OCI-LY1 (cell line): ENCODE results near the gene DCDC1.

Source experiments
- H2AFZ ChIP-seq: fragments of 200-600 bp; sonication (generic), shearing (Covaris generic); 2 replicates; pipeline ENCODE4 v1.6.0; 2014; ENCODE audit warnings: antibody characterized with exemption, mild to moderate bottlenecking, low read length
- H3F3A ChIP-seq: fragments of 200-600 bp; sonication (generic), shearing (Covaris generic); 2 replicates; pipeline ENCODE4 v1.6.0; 2014; ENCODE audit warnings: mild to moderate bottlenecking, antibody characterized with exemption, low read length, moderate library complexity; ENCODE audit not compliant: insufficient read depth
- H3K27ac ChIP-seq: fragments of 200-600 bp; sonication (generic); 2 replicates; pipeline ENCODE4 v1.5.1; 2014; ENCODE audit warnings: low read length, mixed run types, mild to moderate bottlenecking, low read depth; ENCODE audit not compliant: poor library complexity, severe bottlenecking
- H3K27me3 ChIP-seq: fragments of 200-600 bp; sonication (generic); 2 replicates; pipeline ENCODE4 v1.6.0; 2014; ENCODE audit warnings: antibody characterized with exemption, mild to moderate bottlenecking, low read length, moderate library complexity; ENCODE audit not compliant: insufficient read depth
- H3K36me3 ChIP-seq: fragments of 200-600 bp; sonication (generic); 2 replicates; pipeline ENCODE4 v1.6.1; 2014; ENCODE audit warnings: mild to moderate bottlenecking, antibody characterized with exemption, low read length, moderate library complexity, mixed read lengths; ENCODE audit not compliant: insufficient read depth
- H3K4me1 ChIP-seq: fragments of 200-600 bp; sonication (generic); 2 replicates; pipeline ENCODE4 v1.5.1; 2014; ENCODE audit warnings: mild to moderate bottlenecking, low read length, moderate library complexity; ENCODE audit not compliant: insufficient read depth, severe bottlenecking
- H3K4me2 ChIP-seq: fragments of 200-600 bp; sonication (generic), shearing (Covaris generic); 2 replicates; pipeline ENCODE4 v1.6.1; 2014; ENCODE audit warnings: low read length
- H3K4me3 ChIP-seq: fragments of 200-600 bp; sonication (generic); 2 replicates; pipeline ENCODE4 v1.5.1; 2014; ENCODE audit warnings: low read length, low read depth, mild to moderate bottlenecking, mixed read lengths; ENCODE audit not compliant: poor library complexity, severe bottlenecking
- H3K79me2 ChIP-seq: fragments of 200-600 bp; shearing (Covaris generic); 2 replicates; pipeline ENCODE4 v1.6.1; 2016; ENCODE audit warnings: mixed run types, low read length, mixed read lengths; ENCODE audit not compliant: insufficient read depth
- H3K9ac ChIP-seq: fragments of 200-600 bp; sonication (generic), shearing (Covaris generic); 2 replicates; pipeline ENCODE4 v1.6.1; 2014; ENCODE audit warnings: mild to moderate bottlenecking, low read length, mixed read lengths
- H3K9me2 ChIP-seq: fragments of 200-600 bp; sonication (generic), shearing (Covaris generic); 2 replicates; pipeline ENCODE4 v1.6.1; 2014; ENCODE audit warnings: low read depth, mild to moderate bottlenecking, low read length, mixed read lengths
- H3K9me3 ChIP-seq: fragments of 200-600 bp; shearing (Covaris generic); 2 replicates; pipeline ENCODE4 v1.6.1; 2014; ENCODE audit warnings: low read length, mixed read lengths
- H4K20me1 ChIP-seq: fragments of 200-600 bp; sonication (generic), shearing (Covaris generic); 2 replicates; pipeline ENCODE4 v1.6.0; 2016; ENCODE audit warnings: mild to moderate bottlenecking, low read length; ENCODE audit not compliant: insufficient read depth
- EZH2 ChIP-seq: fragments of 200-600 bp; sonication (generic), shearing (Covaris generic); IDR thresholded peaks from 2 replicates; pipeline ENCODE4 v1.8.0; 2017; ENCODE audit warnings: borderline replicate concordance, mixed run types, mild to moderate bottlenecking, antibody characterized with exemption, low read length, moderate library complexity, mixed read lengths
- TF ChIP-seq, protein P1 (sequence below): fragments of 200-600 bp; sonication (generic), shearing (Covaris generic); IDR thresholded peaks from 2 replicates; pipeline ENCODE4 v1.5.1; 2017; ENCODE audit warnings: mild to moderate bottlenecking, antibody characterized with exemption, low read length, moderate library complexity, mixed read lengths

The DCDC1 gene

DNA sequence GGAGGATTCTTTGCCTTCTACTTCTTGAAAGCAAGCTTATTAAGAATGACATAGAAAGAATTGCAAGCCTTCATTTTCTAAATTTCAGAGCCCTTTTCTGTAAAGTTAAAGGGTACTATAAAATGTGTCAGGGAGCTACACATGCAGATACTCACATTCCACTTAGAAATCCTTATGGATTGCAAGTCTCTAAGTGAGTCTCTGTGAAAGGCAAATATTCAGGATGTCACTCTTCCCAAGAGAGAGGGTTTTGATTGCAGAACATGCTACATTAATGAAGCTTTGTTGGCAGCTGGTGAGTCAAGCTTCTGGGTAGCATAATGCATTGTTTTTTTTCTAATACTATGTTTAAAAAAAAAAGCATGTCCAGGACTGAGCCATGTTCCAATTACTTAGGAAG lies 369.2 kb downstream of the DCDC1 start:
- Histone ChIP-seq H3K27ac (no peak overlapping the region), H3K79me2 (no peaks in the 10 kb centered on the region)

DNA sequence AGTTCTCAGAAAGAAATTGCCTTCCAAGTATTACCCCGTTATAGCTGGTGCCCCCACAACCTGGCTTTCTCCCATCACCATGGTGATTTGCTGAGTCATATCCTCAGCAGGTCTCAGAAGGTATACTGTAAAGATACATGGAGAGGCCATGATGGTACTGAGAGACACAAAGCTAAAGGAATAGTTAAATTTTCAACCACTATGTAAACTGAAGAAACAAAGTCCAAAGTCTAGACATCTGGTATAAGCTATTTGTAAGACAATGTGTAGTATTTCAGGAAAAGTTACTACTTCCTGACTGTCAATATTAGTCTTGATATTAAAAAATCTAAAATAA lies 377.1 kb downstream of the DCDC1 start:
- Histone ChIP-seq H2AFZ (no peak overlapping the region), H3F3A (no peaks in the 10 kb centered on the region), H3K27ac (no peak overlapping the region), H3K4me1 (no peaks in the 10 kb centered on the region), H3K36me3 (no peaks in the 10 kb centered on the region), H3K4me3 (no peak overlapping the region), H3K9me2 (no peaks in the 10 kb centered on the region), H3K79me2 (no peaks in the 10 kb centered on the region), H3K27me3 (no peaks in the 10 kb centered on the region), H3K9me3 (no peaks in the 10 kb centered on the region), H3K4me2 (no peak overlapping the region), H3K9ac (no peak overlapping the region), H4K20me1 (no peaks in the 10 kb centered on the region)
- TF ChIP-seq, protein P1, sequence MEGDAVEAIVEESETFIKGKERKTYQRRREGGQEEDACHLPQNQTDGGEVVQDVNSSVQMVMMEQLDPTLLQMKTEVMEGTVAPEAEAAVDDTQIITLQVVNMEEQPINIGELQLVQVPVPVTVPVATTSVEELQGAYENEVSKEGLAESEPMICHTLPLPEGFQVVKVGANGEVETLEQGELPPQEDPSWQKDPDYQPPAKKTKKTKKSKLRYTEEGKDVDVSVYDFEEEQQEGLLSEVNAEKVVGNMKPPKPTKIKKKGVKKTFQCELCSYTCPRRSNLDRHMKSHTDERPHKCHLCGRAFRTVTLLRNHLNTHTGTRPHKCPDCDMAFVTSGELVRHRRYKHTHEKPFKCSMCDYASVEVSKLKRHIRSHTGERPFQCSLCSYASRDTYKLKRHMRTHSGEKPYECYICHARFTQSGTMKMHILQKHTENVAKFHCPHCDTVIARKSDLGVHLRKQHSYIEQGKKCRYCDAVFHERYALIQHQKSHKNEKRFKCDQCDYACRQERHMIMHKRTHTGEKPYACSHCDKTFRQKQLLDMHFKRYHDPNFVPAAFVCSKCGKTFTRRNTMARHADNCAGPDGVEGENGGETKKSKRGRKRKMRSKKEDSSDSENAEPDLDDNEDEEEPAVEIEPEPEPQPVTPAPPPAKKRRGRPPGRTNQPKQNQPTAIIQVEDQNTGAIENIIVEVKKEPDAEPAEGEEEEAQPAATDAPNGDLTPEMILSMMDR = no peak
- no peak for TF ChIP-seq EZH2

More for the DNA sequence above, 369.2 kb downstream of the DCDC1 start:
- Histone ChIP-seq H4K20me1 (no peaks in the 10 kb centered on the region), H3K9ac (no peak overlapping the region), H3K4me1 (no peaks in the 10 kb centered on the region), H3K4me3 (no peak overlapping the region), H3K4me2 (no peak overlapping the region), H2AFZ (no peak overlapping the region), H3K9me3 (no peaks in the 10 kb centered on the region), H3K27me3 (no peaks in the 10 kb centered on the region), H3K36me3 (no peaks in the 10 kb centered on the region), H3F3A (no peaks in the 10 kb centered on the region), H3K9me2 (no peaks in the 10 kb centered on the region)
- TF ChIP-seq, protein P1 = no peak
- no peak for TF ChIP-seq EZH2

DNA sequence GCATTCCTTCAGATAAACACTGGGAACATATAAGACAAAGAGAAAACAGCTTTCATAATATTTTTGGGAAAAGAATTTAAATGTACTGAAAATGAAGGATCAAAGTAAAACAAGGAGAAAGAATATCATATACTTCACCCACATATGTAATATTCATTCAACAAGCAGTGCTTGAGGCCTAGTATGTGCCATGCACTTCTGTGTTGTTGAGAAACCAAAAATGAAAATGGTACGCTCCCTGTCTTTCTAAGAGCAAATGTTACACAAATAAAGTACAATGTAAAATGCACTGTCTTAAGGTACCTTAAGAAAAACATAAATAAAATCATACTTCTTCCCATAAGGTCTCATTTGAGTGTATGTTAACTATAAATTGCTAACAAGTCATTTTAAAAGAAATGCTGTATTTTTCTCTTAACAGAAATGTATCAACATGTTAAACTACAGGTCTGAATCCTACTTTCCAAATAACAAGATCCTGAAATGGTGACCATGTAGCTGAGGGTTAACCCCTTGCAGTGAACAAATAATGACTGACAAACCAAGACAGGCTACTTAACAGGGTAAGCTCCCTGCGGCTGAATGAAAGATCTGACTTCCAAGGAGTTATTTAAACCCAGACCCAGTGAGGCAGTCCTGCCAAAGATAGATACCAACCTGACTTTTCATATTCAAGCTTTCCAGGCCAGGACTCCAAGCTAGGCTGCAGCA lies 377.6 kb downstream of the DCDC1 start:
- H3K27ac ChIP-seq = no peak overlapping the region
- no peak overlapping the region for H2AFZ ChIP-seq

More for the DNA sequence above, 377.6 kb downstream of the DCDC1 start:
- Histone ChIP-seq H3K4me3 (no peak overlapping the region), H3F3A (no peaks in the 10 kb centered on the region), H3K9ac (no peak overlapping the region), H3K27me3 (no peaks in the 10 kb centered on the region), H3K4me1 (no peaks in the 10 kb centered on the region), H3K36me3 (no peaks in the 10 kb centered on the region), H3K79me2 (no peaks in the 10 kb centered on the region), H3K4me2 (no peak overlapping the region), H4K20me1 (no peaks in the 10 kb centered on the region), H3K9me2 (no peaks in the 10 kb centered on the region), H3K9me3 (no peaks in the 10 kb centered on the region)
- no peak for TF ChIP-seq EZH2
- TF ChIP-seq, protein P1 = no peak
